Vagina (tissue), 2 donors: ENCODE data around the gene ANKS6. TPM values are rescaled to one million over a fixed set of nuclear protein-coding genes. Genes with fewer than 3 reads are reported as not detected.

Experiments used
- DNase-seq, 2 donors: peaks; one replicate each; pipeline ENCODE4 v3.0.0-alpha.2; 2017; ENCODE audit errors: extremely low spot score in 2 of 2
- H3K27ac ChIP-seq: fragments of 200-600 bp; sonication (generic); one replicate; pipeline ENCODE4 v1.5.1; 2019
- H3K27me3 ChIP-seq: fragments of 200-600 bp; sonication (generic); one replicate; pipeline ENCODE4 v1.5.1; 2019
- H3K36me3 ChIP-seq, 2 donors: fragments of 200-600 bp; sonication (generic); one replicate each; pipeline ENCODE4 v1.5.1; 2017 to 2019
- H3K4me1 ChIP-seq: fragments of 200-600 bp; sonication (generic); one replicate; pipeline ENCODE4 v1.5.1; 2019
- H3K4me3 ChIP-seq, 2 donors: fragments of 200-600 bp; sonication (generic); 1 replicate in 1 of 2; 2 replicates in 1 of 2; pipeline ENCODE4 v1.5.1; 2016 to 2019
- H3K9me3 ChIP-seq: fragments of 200-600 bp; sonication (generic); one replicate; pipeline ENCODE4 v1.5.1; 2019
- POLR2A ChIP-seq, 2 donors: fragments of 450-650 bp; IDR thresholded peaks; one replicate each; pipeline ENCODE4 v1.6.1; 2017; ENCODE audit warnings: antibody characterized with exemption in 2 of 2, mild to moderate bottlenecking in 2 of 2, moderate library complexity in 2 of 2
- POLR2AphosphoS5 ChIP-seq, 2 donors: sonication (generic); formaldehyde crosslinking; IDR thresholded peaks; one replicate each; pipeline ENCODE4 v1.9.0; 2017; ENCODE audit warnings: antibody characterized with exemption in 2 of 2, mild to moderate bottlenecking in 2 of 2, low read depth in 1 of 2; ENCODE audit not compliant: insufficient read depth in 1 of 2
- intact Hi-C: fragments of 100-400 bp; cut with DNase I; formaldehyde crosslinking; loops from one replicate; pipeline ENCODE4 v1.15.1; 2023
- total RNA-seq: library from RNA; depleted of rRNA; stranded (reverse); fragments of >200 nt; gene quantifications from one replicate; pipeline ENCODE4 v1.2.3, GENCODE V29; 2016
- TF ChIP-seq, protein P1 (sequence below), 3 experiments: fragments of 450-650 bp in 2 of 3; fragments of 200-600 bp in 1 of 3; sonication (generic) in 1 of 3; IDR thresholded peaks; one replicate each; pipeline ENCODE4 v1.5.1; 2017 to 2019; ENCODE audit warnings: antibody characterized with exemption in 3 of 3, mild to moderate bottlenecking in 2 of 3, moderate library complexity in 2 of 3

The ANKS6 gene
- total RNA-seq, 1 donor from 2014 or later = 10.8 TPM

DNA sequence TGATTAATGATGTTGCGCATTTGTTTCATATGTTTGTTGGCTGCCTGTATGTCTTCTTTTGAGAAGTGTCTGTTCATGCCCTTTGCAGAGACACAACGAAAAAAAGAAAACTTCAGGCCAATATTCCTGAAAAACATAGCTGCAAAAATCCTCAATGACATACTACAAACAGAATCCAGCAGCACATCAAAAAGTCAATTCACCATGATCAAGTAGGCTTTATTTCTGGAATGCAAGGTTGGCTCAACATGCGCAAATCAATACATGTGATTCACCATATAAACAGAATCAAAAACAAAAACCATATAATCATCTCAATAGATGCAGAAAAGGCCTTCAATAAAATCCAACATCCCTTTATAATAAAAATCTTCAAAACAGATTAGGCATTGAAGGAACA lies 1.9 kb upstream of the ANKS6 start:
- no peak overlapping the region for H3K27ac ChIP-seq
- peaks cover 15% of the 10 kb centered on the region for H3K4me1 ChIP-seq
- H3K36me3 ChIP-seq = no peaks in the 10 kb centered on the region
- no peak for DNase-seq
- peaks cover 9% of the 10 kb centered on the region for H3K9me3 ChIP-seq
- H3K27me3 ChIP-seq = no peaks in the 10 kb centered on the region
- intact Hi-C loops = no loop called here
- TF ChIP-seq POLR2AphosphoS5 (IDR thresholded peaks at IDR 0.05; ENCODE audit: insufficient read depth in 1 of 2, low read depth in 1 of 2) (no peak), POLR2A (IDR thresholded peaks at IDR 0.05) (no peak)
- TF ChIP-seq, protein P1, sequence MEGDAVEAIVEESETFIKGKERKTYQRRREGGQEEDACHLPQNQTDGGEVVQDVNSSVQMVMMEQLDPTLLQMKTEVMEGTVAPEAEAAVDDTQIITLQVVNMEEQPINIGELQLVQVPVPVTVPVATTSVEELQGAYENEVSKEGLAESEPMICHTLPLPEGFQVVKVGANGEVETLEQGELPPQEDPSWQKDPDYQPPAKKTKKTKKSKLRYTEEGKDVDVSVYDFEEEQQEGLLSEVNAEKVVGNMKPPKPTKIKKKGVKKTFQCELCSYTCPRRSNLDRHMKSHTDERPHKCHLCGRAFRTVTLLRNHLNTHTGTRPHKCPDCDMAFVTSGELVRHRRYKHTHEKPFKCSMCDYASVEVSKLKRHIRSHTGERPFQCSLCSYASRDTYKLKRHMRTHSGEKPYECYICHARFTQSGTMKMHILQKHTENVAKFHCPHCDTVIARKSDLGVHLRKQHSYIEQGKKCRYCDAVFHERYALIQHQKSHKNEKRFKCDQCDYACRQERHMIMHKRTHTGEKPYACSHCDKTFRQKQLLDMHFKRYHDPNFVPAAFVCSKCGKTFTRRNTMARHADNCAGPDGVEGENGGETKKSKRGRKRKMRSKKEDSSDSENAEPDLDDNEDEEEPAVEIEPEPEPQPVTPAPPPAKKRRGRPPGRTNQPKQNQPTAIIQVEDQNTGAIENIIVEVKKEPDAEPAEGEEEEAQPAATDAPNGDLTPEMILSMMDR (IDR thresholded peaks at IDR 0.05) = no peak
- no peak overlapping the region for H3K4me3 ChIP-seq

DNA sequence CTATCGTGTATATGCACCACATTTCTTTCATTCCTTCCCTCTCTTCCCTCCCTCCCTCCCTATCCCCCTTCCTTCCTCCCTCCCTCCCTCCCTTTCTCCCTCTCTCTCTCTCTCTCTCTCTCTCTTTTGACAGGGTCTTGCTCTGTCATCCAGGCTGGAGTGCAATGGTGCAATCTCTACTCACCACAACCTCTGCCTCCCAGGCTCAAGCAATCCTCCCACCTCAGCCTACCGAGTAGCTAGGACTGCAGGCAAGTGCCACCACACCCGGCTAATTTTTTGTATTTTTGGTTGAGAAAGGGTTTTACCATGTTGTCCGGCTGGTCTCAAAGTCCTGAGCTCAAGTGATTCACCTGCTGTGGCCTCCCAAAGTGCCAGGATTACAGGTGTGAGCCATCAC lies 1.1 kb upstream of the ANKS6 start:
- Histone ChIP-seq H3K4me1 (peaks cover 15% of the 10 kb centered on the region), H3K4me3 (no peak overlapping the region), H3K36me3 (no peaks in the 10 kb centered on the region), H3K27ac (no peak overlapping the region), H3K27me3 (no peaks in the 10 kb centered on the region), H3K9me3 (peaks cover 9% of the 10 kb centered on the region)
- no peak for DNase-seq
- no peak for TF ChIP-seq POLR2A (IDR thresholded peaks at IDR 0.05)
- no peak for TF ChIP-seq POLR2AphosphoS5 (IDR thresholded peaks at IDR 0.05; ENCODE audit: insufficient read depth in 1 of 2, low read depth in 1 of 2)
- TF ChIP-seq, protein P1 (IDR thresholded peaks at IDR 0.05) = no peak
- intact Hi-C loops = no loop called here

DNA sequence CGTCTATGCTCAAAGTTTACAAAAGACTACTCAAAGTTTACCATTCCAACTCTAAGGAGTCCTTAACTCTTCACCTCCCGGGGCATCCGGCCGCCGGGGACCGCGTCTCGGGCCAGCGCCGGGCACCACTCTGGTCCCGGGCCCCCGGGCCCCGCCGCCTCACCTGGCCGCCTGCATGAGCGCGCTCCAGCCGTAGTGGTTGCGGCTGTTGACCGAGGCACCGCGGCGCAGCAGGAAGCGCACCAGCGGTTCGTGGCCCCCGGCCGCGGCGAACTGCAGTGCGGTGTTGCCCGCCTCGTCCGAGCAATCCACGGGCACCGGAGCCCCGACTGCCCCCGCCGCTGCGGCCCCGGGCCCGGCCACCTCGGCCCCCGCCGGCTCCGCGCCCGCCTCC lies 388 bp downstream of the ANKS6 start:
- Histone ChIP-seq H3K4me3 (peak overlapping the region; percentile 64 to 71), H3K36me3 (no peaks in the 10 kb centered on the region), H3K9me3 (peaks cover 9% of the 10 kb centered on the region), H3K27me3 (no peaks in the 10 kb centered on the region), H3K4me1 (peaks cover 16% of the 10 kb centered on the region), H3K27ac (peak overlapping the region; percentile 36)
- intact Hi-C loops = no loop called here
- TF ChIP-seq POLR2A (IDR thresholded peaks at IDR 0.05) (no peak), POLR2AphosphoS5 (IDR thresholded peaks at IDR 0.05; ENCODE audit: insufficient read depth in 1 of 2, low read depth in 1 of 2) (no peak)
- TF ChIP-seq, protein P1 (IDR thresholded peaks at IDR 0.05) = no peak
- peak in 1 of 2 donors; percentile 47 for DNase-seq

DNA sequence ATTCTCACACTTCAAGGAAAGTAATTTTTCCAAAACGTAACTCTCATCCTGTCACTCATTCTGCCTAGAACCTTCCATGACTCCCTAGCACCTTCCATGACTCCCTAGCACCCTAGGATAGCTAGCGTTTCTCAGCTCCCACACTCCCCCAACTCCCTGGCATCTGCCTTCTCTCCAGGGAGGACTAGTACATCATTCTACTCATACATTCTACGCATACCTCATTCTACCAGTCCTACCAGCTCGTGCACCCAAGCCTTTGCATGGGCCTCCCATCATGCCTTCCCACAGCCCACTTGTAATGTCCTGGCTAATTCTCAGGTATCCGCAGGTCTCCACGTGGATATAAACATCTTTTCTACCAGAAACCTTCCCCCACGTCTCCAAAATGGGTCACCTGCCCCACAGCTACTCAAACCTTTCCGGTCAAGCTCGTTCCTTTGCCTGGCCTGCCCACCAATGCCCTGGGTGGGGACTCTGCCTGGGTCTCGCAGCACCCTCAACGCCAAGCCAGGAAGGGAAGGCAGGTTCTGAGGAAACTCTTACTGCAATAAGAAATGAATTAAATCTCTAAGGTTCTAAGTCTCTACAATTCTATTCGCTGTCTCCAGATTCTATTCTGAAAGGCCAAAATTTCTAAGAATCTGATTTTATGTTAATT lies 930 bp downstream of the ANKS6 start:
- Histone ChIP-seq H3K9me3 (peaks cover 9% of the 10 kb centered on the region), H3K4me1 (peaks cover 21% of the 10 kb centered on the region), H3K4me3 (peak overlapping the region; percentile 64 to 71), H3K27ac (peak overlapping the region; percentile 36), H3K27me3 (no peaks in the 10 kb centered on the region), H3K36me3 (no peaks in the 10 kb centered on the region)
- intact Hi-C loops = no loop called here
- DNase-seq = peak in 1 of 2 donors; percentile 80
- TF ChIP-seq POLR2AphosphoS5 (IDR thresholded peaks at IDR 0.05; ENCODE audit: insufficient read depth in 1 of 2, low read depth in 1 of 2) (no peak), POLR2A (IDR thresholded peaks at IDR 0.05) (no peak)
- TF ChIP-seq, protein P1 (IDR thresholded peaks at IDR 0.05) = no peak

DNA sequence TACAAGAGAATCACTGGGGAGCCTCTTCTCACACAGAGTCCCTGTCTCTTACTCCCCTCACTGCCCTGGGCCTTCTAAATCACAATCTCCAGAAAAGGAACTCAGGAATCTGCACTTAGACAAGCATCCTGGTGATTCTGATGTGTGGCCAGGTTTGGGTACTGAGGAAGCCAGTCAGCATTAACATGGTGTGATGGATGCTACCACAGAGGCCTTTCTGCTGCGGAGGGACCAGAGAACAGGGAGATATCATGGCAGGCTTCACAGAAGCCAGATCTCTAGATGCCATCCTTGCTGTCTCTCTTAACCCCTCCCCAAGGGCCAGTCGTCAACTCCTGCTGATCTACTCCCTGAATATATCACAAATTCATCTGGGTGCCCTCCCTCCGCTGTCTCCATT lies 1.6 kb downstream of the ANKS6 start:
- peak in 1 of 2 donors; percentile 52 for DNase-seq
- intact Hi-C loops = loop anchor here (5.0 kb wide), 1 partner anchor 483 kb away; no protein-coding TSS in a partner anchor

More for the DNA sequence above, 1.6 kb downstream of the ANKS6 start:
- no peak for TF ChIP-seq POLR2AphosphoS5 (IDR thresholded peaks at IDR 0.05; ENCODE audit: insufficient read depth in 1 of 2, low read depth in 1 of 2)
- TF ChIP-seq POLR2A (IDR thresholded peaks at IDR 0.05) = no peak
- TF ChIP-seq, protein P1 (IDR thresholded peaks at IDR 0.05) = no peak
- H3K27me3 ChIP-seq = no peaks in the 10 kb centered on the region
- no peak overlapping the region for H3K27ac ChIP-seq
- peaks cover 9% of the 10 kb centered on the region for H3K9me3 ChIP-seq
- peaks cover 0 to 1% of the 10 kb centered on the region in 2 donors for H3K36me3 ChIP-seq
- H3K4me3 ChIP-seq = no peak overlapping the region
- peaks cover 24% of the 10 kb centered on the region for H3K4me1 ChIP-seq
